ENCODE data around the gene NT5DC4. TPM values are rescaled to one million over a fixed set of nuclear protein-coding genes. Genes with fewer than 3 reads are reported as not detected.

Gene NT5DC4
- total and polyA plus RNA-seq, 5 donors = not detected

DNA sequence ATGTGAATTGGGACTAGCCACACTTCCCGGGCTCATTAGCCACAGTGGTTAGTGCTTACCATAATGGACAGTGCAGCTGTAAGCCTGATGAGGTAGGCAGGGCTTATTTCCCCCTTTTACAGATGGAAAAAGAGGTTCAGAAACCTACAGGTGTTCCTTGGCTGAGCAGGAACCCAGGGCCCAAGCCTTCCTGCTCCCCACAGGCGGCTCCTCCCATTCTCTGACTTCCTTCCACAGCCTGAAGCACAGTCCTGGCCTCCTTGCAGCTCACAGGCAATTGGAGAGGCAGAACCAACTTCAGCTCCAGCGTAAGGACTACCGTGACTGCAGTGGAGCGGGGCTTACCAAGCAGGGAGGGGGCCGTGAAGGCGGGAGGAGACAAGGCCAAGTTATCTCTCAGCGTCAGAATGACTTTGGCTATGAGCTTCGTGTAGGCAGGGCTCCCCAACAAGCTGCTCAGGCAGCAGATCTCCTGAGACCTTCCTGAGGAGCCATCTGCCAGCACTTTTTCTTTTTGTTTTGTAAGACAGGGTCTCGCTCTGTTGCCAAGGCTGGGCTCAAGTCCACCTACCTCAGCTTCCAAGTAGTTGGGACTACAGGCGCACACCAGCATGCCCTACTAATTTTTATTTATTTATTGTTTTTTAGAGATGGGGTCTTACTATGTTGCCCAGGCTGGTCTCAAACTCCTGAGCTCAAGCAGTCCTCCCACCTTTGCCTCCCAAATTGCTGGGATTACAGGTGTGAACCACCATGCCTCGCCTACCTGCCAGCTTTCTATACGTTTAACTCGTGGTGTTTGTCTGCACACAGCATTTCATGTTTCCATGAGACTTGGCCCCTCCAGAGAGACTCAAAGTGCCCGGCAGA lies 34.2 kb upstream of the NT5DC4 start:
- ATAC-seq (peak; percentile 20 to 38), DNase-seq (peak in 1 of 3 donors; percentile 57)
- Histone ChIP-seq H3K27ac (ENCODE audit: low read length) (no peak overlapping the region), H3K4me3 (ENCODE audit: low read length) (no peak overlapping the region), H3K9me3 (ENCODE audit: control insufficient read depth, low read length) (no peaks in the 10 kb centered on the region), H3K4me1 (ENCODE audit: control insufficient read depth, insufficient read depth, low read length) (no peaks in the 10 kb centered on the region), H3K27me3 (ENCODE audit: control insufficient read depth, insufficient read depth) (no peaks in the 10 kb centered on the region)
- intact Hi-C loops (cut with DNase I) = no loop called here
- 59% methylated on average over 15 of the region's 15 CpGs for WGBS

GRCh38 chr2:112687522-112687921 lies 33.3 kb upstream of the NT5DC4 start:
- H3K4me1 ChIP-seq (ENCODE audit: control insufficient read depth, insufficient read depth, low read length) = no peaks in the 10 kb centered on the region
- no peak overlapping the region for H3K4me3 ChIP-seq (ENCODE audit: low read length)
- H3K27ac ChIP-seq (ENCODE audit: low read length) = no peak overlapping the region
- H3K9me3 ChIP-seq (ENCODE audit: control insufficient read depth, low read length) = no peaks in the 10 kb centered on the region
- ATAC-seq (no peak), DNase-seq (no peak)
- intact Hi-C loops (cut with DNase I) = no loop called here
- no peaks in the 10 kb centered on the region for H3K27me3 ChIP-seq (ENCODE audit: control insufficient read depth, insufficient read depth)
- 86% methylated on average over 6 of the region's 6 CpGs for WGBS

- H3K27ac ChIP-seq (ENCODE audit: low read length) = no peak overlapping the region
- H3K4me3 ChIP-seq (ENCODE audit: low read length) = no peak overlapping the region
- ATAC-seq = peak in 1 of 2 donors; percentile 56
- DNase-seq = no peak
- 90% methylated on average over 14 of the region's 14 CpGs for WGBS
- intact Hi-C loops (cut with DNase I) = no loop called here
- no peaks in the 10 kb centered on the region for H3K9me3 ChIP-seq (ENCODE audit: control insufficient read depth, low read length)
- no peaks in the 10 kb centered on the region for H3K4me1 ChIP-seq (ENCODE audit: control insufficient read depth, insufficient read depth, low read length)
- no peaks in the 10 kb centered on the region for H3K27me3 ChIP-seq (ENCODE audit: control insufficient read depth, insufficient read depth)
Observed at GRCh38 chr2:112688086-112688880, 32.5 kb upstream of the NT5DC4 start.

DNA sequence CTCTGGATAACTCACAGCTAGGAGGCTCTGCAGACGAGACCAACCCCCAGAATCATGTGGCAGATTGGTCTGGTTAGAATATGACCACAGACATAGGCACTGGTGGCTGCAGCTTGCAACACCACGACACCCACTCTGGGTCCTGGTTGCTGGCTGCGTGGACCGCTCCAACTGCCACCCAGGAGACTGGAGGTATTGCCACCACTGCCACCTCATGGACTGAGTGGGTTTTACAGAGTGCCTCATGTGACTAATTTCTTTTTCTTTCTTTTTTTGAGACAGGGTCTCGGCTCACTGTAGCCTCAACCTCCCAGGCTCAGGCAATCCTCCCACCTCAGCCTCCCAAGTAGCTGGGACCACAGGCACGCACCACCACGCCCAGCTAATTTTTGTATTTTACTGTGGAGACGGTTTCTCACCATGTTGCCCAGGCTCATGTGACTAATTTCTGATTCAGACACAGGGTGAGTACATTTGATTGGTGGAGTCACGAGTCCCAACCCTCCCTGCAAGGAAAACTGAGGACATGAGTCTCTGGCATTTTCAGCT lies 29.9 kb upstream of the NT5DC4 start:
- no peak overlapping the region for H3K27ac ChIP-seq (ENCODE audit: low read length)
- intact Hi-C loops (cut with DNase I) = loop anchor here in 2 of 4 donors (10.0 kb wide), 1 partner anchor 66 kb away; no protein-coding TSS in a partner anchor
- H3K4me1 ChIP-seq (ENCODE audit: control insufficient read depth, insufficient read depth, low read length) = no peaks in the 10 kb centered on the region
- no peaks in the 10 kb centered on the region for H3K9me3 ChIP-seq (ENCODE audit: control insufficient read depth, low read length)
- H3K4me3 ChIP-seq (ENCODE audit: low read length) = no peak overlapping the region
- ATAC-seq (peak; percentile 77 to 81), DNase-seq (peak; percentile 66 to 84 (median 81))
- WGBS = 47% methylated on average over 9 of the region's 9 CpGs
- no peaks in the 10 kb centered on the region for H3K27me3 ChIP-seq (ENCODE audit: control insufficient read depth, insufficient read depth)

DNA sequence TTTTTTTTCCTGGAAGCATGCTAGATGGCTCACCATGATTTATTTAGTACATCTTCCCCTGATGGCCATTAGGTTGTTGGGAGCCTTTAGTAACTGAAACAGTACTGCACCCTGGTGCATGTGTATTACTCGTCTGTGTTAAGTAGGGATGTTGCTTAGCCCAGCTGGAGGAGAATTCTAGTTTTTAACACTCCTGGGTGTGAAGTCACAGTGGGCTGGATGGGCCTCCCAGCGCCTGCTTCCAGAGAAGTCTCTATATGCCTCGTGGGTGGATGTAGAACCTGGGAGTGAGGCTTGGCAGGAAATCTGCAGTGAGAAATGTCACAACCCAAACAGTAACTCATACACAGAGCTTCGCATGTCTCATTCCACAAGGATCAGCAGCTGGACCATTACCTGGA lies 28.9 kb upstream of the NT5DC4 start:
- 40% methylated on average over 4 of the region's 4 CpGs for WGBS
- intact Hi-C loops (cut with DNase I) = loop anchor here in 2 of 4 donors (10.0 kb wide), 1 partner anchor 67 kb away; no protein-coding TSS in a partner anchor
- DNase-seq (no peak), ATAC-seq (no peak)
- Histone ChIP-seq H3K4me3 (ENCODE audit: low read length) (no peak overlapping the region), H3K27me3 (ENCODE audit: control insufficient read depth, insufficient read depth) (no peaks in the 10 kb centered on the region), H3K4me1 (ENCODE audit: control insufficient read depth, insufficient read depth, low read length) (no peaks in the 10 kb centered on the region), H3K9me3 (ENCODE audit: control insufficient read depth, low read length) (no peaks in the 10 kb centered on the region), H3K27ac (ENCODE audit: low read length) (no peak overlapping the region)

DNA sequence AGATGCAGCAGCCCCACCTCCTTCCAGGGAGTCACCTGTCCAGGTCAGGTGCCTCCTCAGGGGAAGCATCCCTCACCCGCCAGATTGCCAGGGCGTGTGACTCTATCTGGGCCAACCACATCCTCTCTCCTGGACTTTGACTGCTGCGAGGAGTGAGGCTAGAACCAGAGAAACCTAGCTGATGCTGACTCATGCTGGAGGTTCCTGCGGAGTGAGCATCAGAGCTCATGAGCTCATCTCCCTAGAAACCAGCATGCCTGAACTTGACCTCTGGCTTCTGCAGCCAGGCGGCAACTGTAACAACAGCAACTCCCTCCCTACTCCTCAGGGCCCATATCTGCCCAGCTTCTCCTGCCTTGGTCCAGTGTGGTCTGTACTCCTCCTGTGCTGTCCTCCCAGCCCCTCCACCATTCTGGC lies 28.3 kb upstream of the NT5DC4 start:
- intact Hi-C loops (cut with DNase I) = loop anchor here in 2 of 4 donors (10.0 kb wide), 1 partner anchor 68 kb away; no protein-coding TSS in a partner anchor
- DNase-seq = peak in 1 of 3 donors; percentile 39
- no peaks in the 10 kb centered on the region for H3K4me1 ChIP-seq (ENCODE audit: control insufficient read depth, insufficient read depth, low read length)
- ATAC-seq = peak; percentile 65 to 70
- no peaks in the 10 kb centered on the region for H3K27me3 ChIP-seq (ENCODE audit: control insufficient read depth, insufficient read depth)
- no peaks in the 10 kb centered on the region for H3K9me3 ChIP-seq (ENCODE audit: control insufficient read depth, low read length)
- no peak overlapping the region for H3K27ac ChIP-seq (ENCODE audit: low read length)
- no peak overlapping the region for H3K4me3 ChIP-seq (ENCODE audit: low read length)
- WGBS = 49% methylated on average over 5 of the region's 5 CpGs

DNA sequence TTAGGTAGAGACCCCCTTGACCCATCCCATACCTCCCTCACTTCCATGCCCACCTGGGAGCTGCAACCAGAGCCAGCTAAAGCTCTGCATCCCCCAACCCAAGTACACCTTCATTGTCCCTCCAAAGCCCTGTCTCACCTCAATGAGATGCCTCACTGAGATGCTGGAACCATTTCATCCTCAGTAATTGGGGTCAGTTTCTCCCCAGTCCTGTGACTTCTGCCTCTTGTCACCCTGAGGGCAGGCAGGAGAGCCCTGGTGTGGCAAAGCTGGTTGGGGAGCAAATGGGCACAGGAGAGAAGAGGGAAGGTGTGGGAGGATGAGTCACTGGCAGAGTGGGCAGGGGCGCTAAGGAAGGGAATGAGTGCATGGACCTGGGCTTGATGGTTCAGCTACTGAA lies 27.9 kb upstream of the NT5DC4 start:
- no peak overlapping the region for H3K4me3 ChIP-seq (ENCODE audit: low read length)
- H3K27ac ChIP-seq (ENCODE audit: low read length) = no peak overlapping the region
- intact Hi-C loops (cut with DNase I) = loop anchor here in 2 of 4 donors (10.0 kb wide), 1 partner anchor 68 kb away; no protein-coding TSS in a partner anchor
- H3K27me3 ChIP-seq (ENCODE audit: control insufficient read depth, insufficient read depth) = no peaks in the 10 kb centered on the region
- ATAC-seq (no peak), DNase-seq (no peak)
- WGBS = 98% methylated on average over 1 of the region's 1 CpG
- no peaks in the 10 kb centered on the region for H3K4me1 ChIP-seq (ENCODE audit: control insufficient read depth, insufficient read depth, low read length)
- H3K9me3 ChIP-seq (ENCODE audit: control insufficient read depth, low read length) = no peaks in the 10 kb centered on the region

DNA sequence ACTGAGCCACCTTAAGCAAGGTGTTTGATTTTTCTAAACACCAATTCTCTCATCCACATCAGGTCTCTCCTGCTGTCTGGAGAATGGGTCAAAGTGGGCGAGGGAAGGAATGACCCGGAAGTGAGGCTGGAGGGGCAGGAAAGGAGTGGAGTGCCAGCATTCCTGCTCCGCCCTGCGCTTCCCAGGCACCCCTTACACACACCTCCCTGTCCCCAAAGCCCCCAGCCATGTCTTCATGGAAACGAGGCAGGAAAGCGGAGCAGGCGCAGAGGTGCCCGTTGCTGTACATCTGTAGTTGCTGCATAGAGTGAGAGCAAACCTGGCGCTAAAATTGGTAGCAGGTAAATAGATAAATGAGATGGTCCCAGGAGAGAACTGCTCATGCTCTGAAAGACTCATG lies 27.2 kb upstream of the NT5DC4 start:
- no peak overlapping the region for H3K27ac ChIP-seq (ENCODE audit: low read length)
- H3K27me3 ChIP-seq (ENCODE audit: control insufficient read depth, insufficient read depth) = no peaks in the 10 kb centered on the region
- no peaks in the 10 kb centered on the region for H3K9me3 ChIP-seq (ENCODE audit: control insufficient read depth, low read length)
- no peaks in the 10 kb centered on the region for H3K4me1 ChIP-seq (ENCODE audit: control insufficient read depth, insufficient read depth, low read length)
- H3K4me3 ChIP-seq (ENCODE audit: low read length) = no peak overlapping the region
- intact Hi-C loops (cut with DNase I) = loop anchor here in 2 of 4 donors (10.0 kb wide), 1 partner anchor 69 kb away; no protein-coding TSS in a partner anchor
- no peak for ATAC-seq
- DNase-seq = no peak
- WGBS = 85% methylated on average over 9 of the region's 9 CpGs

GRCh38 chr2:112694182-112694581 lies 26.6 kb upstream of the NT5DC4 start:
- H3K27ac ChIP-seq (ENCODE audit: low read length) = no peak overlapping the region
- DNase-seq = no peak

DNA sequence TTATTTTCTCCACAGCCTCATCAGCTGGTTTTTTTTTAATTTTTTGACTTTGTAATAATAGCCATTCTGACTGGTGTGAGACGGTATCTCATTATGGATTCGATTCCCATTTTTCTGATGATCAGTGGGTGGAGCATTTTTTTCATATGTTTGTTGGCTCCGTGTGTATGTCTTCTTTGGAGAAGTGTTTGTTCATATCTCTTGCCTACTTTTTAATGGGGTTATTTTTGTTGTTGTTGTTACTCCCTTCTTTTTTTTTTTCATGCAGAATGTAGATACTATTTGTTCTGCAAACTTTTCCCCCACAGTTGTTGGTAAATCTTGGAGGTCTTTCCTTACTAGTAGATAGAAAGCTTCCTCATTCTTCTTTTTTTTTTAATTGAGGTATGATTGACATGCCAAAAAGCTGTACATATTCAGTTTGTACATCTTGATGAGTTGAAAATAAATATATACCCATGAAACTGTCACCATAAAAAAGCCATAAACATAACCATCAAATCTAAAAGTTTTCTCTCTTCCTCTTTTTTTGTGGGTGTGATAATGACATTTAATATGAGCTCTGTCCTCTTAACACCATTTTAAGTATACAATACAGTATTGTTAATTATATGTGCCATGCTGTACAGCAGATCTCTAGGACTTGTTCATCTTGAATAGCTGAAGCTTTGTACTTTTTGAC lies 21.8 kb upstream of the NT5DC4 start:
- no peak overlapping the region for H3K4me3 ChIP-seq (ENCODE audit: low read length)
- no peaks in the 10 kb centered on the region for H3K9me3 ChIP-seq (ENCODE audit: control insufficient read depth, low read length)
- 78% methylated on average over 3 of the region's 3 CpGs for WGBS
- H3K27me3 ChIP-seq (ENCODE audit: control insufficient read depth, insufficient read depth) = no peaks in the 10 kb centered on the region
- intact Hi-C loops (cut with DNase I) = loop anchor here in 2 of 4 donors (10.0 kb wide), 1 partner anchor 74 kb away; no protein-coding TSS in a partner anchor
- DNase-seq (no peak), ATAC-seq (no peak)
- no peaks in the 10 kb centered on the region for H3K4me1 ChIP-seq (ENCODE audit: control insufficient read depth, insufficient read depth, low read length)
- H3K27ac ChIP-seq (ENCODE audit: low read length) = no peak overlapping the region

More at GRCh38 chr2:112694182-112694581, 26.6 kb upstream of the NT5DC4 start:
- no peak overlapping the region for H3K4me3 ChIP-seq (ENCODE audit: low read length)
- no peak for ATAC-seq
- 96% methylated on average over 12 of the region's 12 CpGs for WGBS
- intact Hi-C loops (cut with DNase I) = loop anchor here in 2 of 4 donors (10.0 kb wide), 1 partner anchor 69 kb away; no protein-coding TSS in a partner anchor
- H3K4me1 ChIP-seq (ENCODE audit: control insufficient read depth, insufficient read depth, low read length) = no peaks in the 10 kb centered on the region
- no peaks in the 10 kb centered on the region for H3K27me3 ChIP-seq (ENCODE audit: control insufficient read depth, insufficient read depth)
- H3K9me3 ChIP-seq (ENCODE audit: control insufficient read depth, low read length) = no peaks in the 10 kb centered on the region
